HepG2 (cell line): ENCODE results near the gene CTIF. TPM values are rescaled to one million over a fixed set of nuclear protein-coding genes. Genes with fewer than 3 reads are reported as not detected.

Experiments used
- AGO2 ChIP-seq: fragments of 200-400 bp; formaldehyde crosslinking; optimal IDR thresholded peaks from 2 replicates; pipeline ENCODE3; 2017; ENCODE audit warnings: mild to moderate bottlenecking, low read depth, low read length, moderate library complexity
- AHR ChIP-seq: IDR thresholded peaks from 2 replicates; pipeline ENCODE4 v1.6.1; 2018; ENCODE audit warnings: missing genetic modification reagents, missing compliant biosample characterization
- BRF2 ChIP-seq: sonication (generic); formaldehyde crosslinking; IDR thresholded peaks from 2 replicates; pipeline ENCODE4 v1.8.1; 2022; ENCODE audit warnings: mild to moderate bottlenecking, missing genetic modification reagents
- CTCF ChIP-seq: sonication (generic); formaldehyde crosslinking; IDR thresholded peaks from 2 replicates; pipeline ENCODE4 v1.5.0; 2020; ENCODE audit warnings: mild to moderate bottlenecking, missing genetic modification reagents, moderate library complexity
- ESRRA ChIP-seq: sonication (generic); formaldehyde crosslinking; IDR thresholded peaks from 2 replicates; pipeline ENCODE4 v1.5.1; 2020; ENCODE audit warnings: mild to moderate bottlenecking, low read depth, missing genetic modification reagents
- GMEB2 ChIP-seq: IDR thresholded peaks from 2 replicates; pipeline ENCODE4 v1.6.1; 2016; ENCODE audit warnings: missing biosample characterization, missing genetic modification reagents, low read depth
- HDAC6 ChIP-seq: fragments of 200-600 bp; sonication (generic); IDR thresholded peaks from 2 replicates; pipeline ENCODE4 v1.7.0; 2017; ENCODE audit warnings: mild to moderate bottlenecking, antibody characterized with exemption, low read length, low read depth
- HNRNPLL ChIP-seq: fragments of 200-400 bp; formaldehyde crosslinking; IDR thresholded peaks from 2 replicates; pipeline ENCODE4 v1.6.1; 2017; ENCODE audit warnings: mild to moderate bottlenecking, low read depth, low read length; ENCODE audit not compliant: poor library complexity, severe bottlenecking
- ISL2 ChIP-seq: sonication (generic); formaldehyde crosslinking; IDR thresholded peaks from 2 replicates; pipeline ENCODE4 v1.5.0; 2020; ENCODE audit warnings: missing genetic modification reagents
- ISX ChIP-seq: sonication (generic); formaldehyde crosslinking; conservative IDR thresholded peaks from 2 replicates; pipeline ENCODE4 v1.5.0; 2020; ENCODE audit warnings: missing genetic modification reagents
- NRL ChIP-seq: sonication (generic); formaldehyde crosslinking; IDR thresholded peaks from 2 replicates; pipeline ENCODE4 v1.5.0; 2020; ENCODE audit warnings: missing genetic modification reagents, mild to moderate bottlenecking, moderate library complexity, borderline replicate concordance
- REL ChIP-seq: sonication (generic); formaldehyde crosslinking; conservative IDR thresholded peaks from 2 replicates; pipeline ENCODE4 v1.8.0; 2022; ENCODE audit warnings: mild to moderate bottlenecking, missing genetic modification reagents, moderate library complexity
- SMAD1 ChIP-seq: sonication (generic); formaldehyde crosslinking; IDR thresholded peaks from 2 replicates; pipeline ENCODE4 v1.4.0; 2020; ENCODE audit warnings: missing genetic modification reagents, low read depth, mild to moderate bottlenecking, borderline replicate concordance
- TCF7 ChIP-seq: sonication (generic); IDR thresholded peaks from 2 replicates; pipeline ENCODE4 v1.6.1; 2016; ENCODE audit warnings: antibody characterized with exemption, low read depth
- ZBTB14 ChIP-seq: sonication (generic); formaldehyde crosslinking; IDR thresholded peaks from 2 replicates; pipeline ENCODE4 v1.4.0; 2020; ENCODE audit warnings: missing genetic modification reagents
- ZC3H4 ChIP-seq: sonication (generic); formaldehyde crosslinking; IDR thresholded peaks from 2 replicates; pipeline ENCODE4 v1.4.0; 2020; ENCODE audit warnings: missing genetic modification reagents, borderline replicate concordance
- ZNF136 ChIP-seq: sonication (generic); formaldehyde crosslinking; IDR thresholded peaks from 2 replicates; pipeline ENCODE4 v1.8.1; 2022; ENCODE audit warnings: low read depth, mild to moderate bottlenecking, moderate library complexity, missing genetic modification reagents
- ZNF513 ChIP-seq: sonication (generic); formaldehyde crosslinking; conservative IDR thresholded peaks from 2 replicates; pipeline ENCODE4 v1.5.0; 2020; ENCODE audit warnings: missing genetic modification reagents
- ZNF672 ChIP-seq: sonication (generic); formaldehyde crosslinking; IDR thresholded peaks from 2 replicates; pipeline ENCODE4 v1.8.1; 2022; ENCODE audit warnings: missing genetic modification reagents
- ZNF780A ChIP-seq: sonication (generic); formaldehyde crosslinking; IDR thresholded peaks from 2 replicates; pipeline ENCODE4 v1.8.0; 2022; ENCODE audit warnings: mild to moderate bottlenecking, missing genetic modification reagents, moderate library complexity
- ZNF788 ChIP-seq: sonication (generic); formaldehyde crosslinking; IDR thresholded peaks from 2 replicates; pipeline ENCODE4 v1.5.0; 2020; ENCODE audit warnings: mild to moderate bottlenecking, missing genetic modification reagents, borderline replicate concordance
- polyA plus RNA-seq, 8 experiments: library from polyadenylated mRNA; depleted of rRNA in 3 of 8; stranded (reverse) in 7 of 8; unstranded in 1 of 8; fragments of >200 nt; fragmentation: Illumina TruSeq in 4 of 8; extraction: Trizol in 4 of 8; gene quantifications; 2 replicates each; pipeline versions ENCODE4 v1.2.1 to v1.2.3, GENCODE V29; 2011 to 2016; ENCODE audit warnings: low read depth in 4 of 8, missing spikeins in 1 of 8, mixed read lengths in 1 of 8; ENCODE audit not compliant: insufficient read depth in 1 of 8
- total RNA-seq, 5 experiments: library from RNA; depleted of rRNA; stranded (reverse); fragments of >200 nt; fragmentation: Illumina TruSeq; extraction: Trizol; gene quantifications; 2 replicates each; pipeline ENCODE4 v1.2.3, GENCODE V29; 2016; ENCODE audit warnings: low read depth in 1 of 5

Gene CTIF
- total and polyA plus RNA-seq, 2 of the 13 experiments (the other 11 are each of a cell fraction or from before 2014, with no cell fraction given), result 18.2 to 28.0 TPM

- TF ChIP-seq BRF2 (CRISPR knock-in tag), result no peak
- TF ChIP-seq GMEB2 (CRISPR knock-in tag), result no peak
- TF ChIP-seq AHR, result no peak
- TF ChIP-seq HDAC6, result no peak
- TF ChIP-seq TCF7, result no peak
- peak; percentile 63; the same call in 1 of the 2 replicates for TF ChIP-seq ZBTB14
- TF ChIP-seq ESRRA (CRISPR knock-in tag), result 0 out of 2 replicates have a peak, but pooled peaks have one; percentile 1
- no peak for TF ChIP-seq ISL2 (CRISPR knock-in tag)
- TF ChIP-seq ZNF136, result no peak
- no peak for TF ChIP-seq ZNF788 (CRISPR knock-in tag)
- no peak for TF ChIP-seq ZC3H4 (CRISPR knock-in tag)
- no peak for TF ChIP-seq ZNF780A (CRISPR knock-in tag)
- peak; percentile 24 for TF ChIP-seq CTCF (CRISPR knock-in tag)
- peak; percentile 73 for TF ChIP-seq HNRNPLL
- no peak for TF ChIP-seq REL
- TF ChIP-seq ZNF513 (CRISPR knock-in tag), result 0 out of 2 replicates have a peak, but pooled peaks have one; percentile 30
- TF ChIP-seq SMAD1, result peak; percentile 43; the same call in 1 of the 2 replicates
- no peak for TF ChIP-seq NRL (CRISPR knock-in tag)
- peak; percentile 87 for TF ChIP-seq AGO2
- TF ChIP-seq ISX (CRISPR knock-in tag), result no peak
- no peak for TF ChIP-seq ZNF672 (CRISPR knock-in tag)
These were observed 2.4 kb downstream of the CTIF start (continued) for GRCh38 chr18:48541026-48541746.
